ENCODE results near the gene ZNF230.

- no peak for TF ChIP-seq CTCF (IDR thresholded peaks at IDR 0.05; ENCODE audit: low read length)
- TF ChIP-seq EZH2 (optimal IDR thresholded peaks at IDR 0.05; ENCODE audit: low read depth, low read length), result no peak
- TF ChIP-seq EZH2phosphoT487 (IDR thresholded peaks at IDR 0.05; ENCODE audit: low read length), result no peak
Observed at GRCh38 chr19:43997631-43998290, 5.0 kb upstream of the ZNF230 start.
